Measurements from ENCODE around the gene DNAJC4.

Gene DNAJC4

GRCh38 chr11:64230171-64230984 is at the start of gene DNAJC4:
DNAJC4 (plus strand) TSS chr11:64230548; CDS start chr11:64230855, 307 bp downstream.
- H3K9me3 Mint-ChIP-seq: no peaks in the 10 kb centered on the region
- peak within 1 kb of the TSS; percentile 96 for H3K27ac Mint-ChIP-seq
- no peaks in the 10 kb centered on the region for H3K27me3 Mint-ChIP-seq
- ATAC-seq (ENCODE audit: low read depth): peak; percentile 52
- peak; percentile 86 to 89 for DNase-seq (ENCODE audit: low spot score in 2 of 2)
- no peaks in the 10 kb centered on the region for H3K36me3 Mint-ChIP-seq
- H3K4me1 Mint-ChIP-seq: peaks cover 35% of the 10 kb centered on the region
- H3K4me3 Mint-ChIP-seq: peak within 1 kb of the TSS; percentile 93

GRCh38 chr11:64180891-64181290 is 49.5 kb upstream of the DNAJC4 start:
- H3K27me3 Mint-ChIP-seq: no peaks in the 10 kb centered on the region
- peaks cover 28% of the 10 kb centered on the region for H3K4me1 Mint-ChIP-seq
- no peaks in the 10 kb centered on the region for H3K36me3 Mint-ChIP-seq
- no peaks in the 10 kb centered on the region for H3K9me3 Mint-ChIP-seq
- no peak for ATAC-seq (ENCODE audit: low read depth)
- H3K27ac Mint-ChIP-seq: no peak overlapping the region
- DNase-seq (ENCODE audit: low spot score in 2 of 2): no peak
- no peak overlapping the region for H3K4me3 Mint-ChIP-seq

GRCh38 chr11:64181506-64182411 is 48.6 kb upstream of the DNAJC4 start:
- Mint-ChIP-seq H3K4me3 (peak overlapping the region; percentile 14), H3K9me3 (no peaks in the 10 kb centered on the region), H3K36me3 (peaks cover 2% of the 10 kb centered on the region), H3K4me1 (peaks cover 28% of the 10 kb centered on the region), H3K27me3 (no peaks in the 10 kb centered on the region), H3K27ac (no peak overlapping the region)
- ATAC-seq (ENCODE audit: low read depth) (no peak), DNase-seq (ENCODE audit: low spot score in 2 of 2) (no peak)

GRCh38 chr11:64183890-64184289 is 46.5 kb upstream of the DNAJC4 start:
- H3K27ac Mint-ChIP-seq: no peak overlapping the region
- H3K36me3 Mint-ChIP-seq: peaks cover 2% of the 10 kb centered on the region
- H3K4me1 Mint-ChIP-seq: peaks cover 21% of the 10 kb centered on the region
- no peak for DNase-seq (ENCODE audit: low spot score in 2 of 2)
- peak overlapping the region; percentile 21 for H3K4me3 Mint-ChIP-seq
- no peaks in the 10 kb centered on the region for H3K27me3 Mint-ChIP-seq
- no peaks in the 10 kb centered on the region for H3K9me3 Mint-ChIP-seq
- ATAC-seq (ENCODE audit: low read depth): no peak

GRCh38 chr11:64185175-64185692 is 45.1 kb upstream of the DNAJC4 start:
- Mint-ChIP-seq H3K27me3 (no peaks in the 10 kb centered on the region), H3K27ac (peak overlapping the region; percentile 84), H3K4me3 (peak overlapping the region; percentile 97), H3K36me3 (peaks cover 2% of the 10 kb centered on the region), H3K4me1 (peaks cover 21% of the 10 kb centered on the region), H3K9me3 (no peaks in the 10 kb centered on the region)
- no peak for DNase-seq (ENCODE audit: low spot score in 2 of 2)
- ATAC-seq (ENCODE audit: low read depth): no peak

- peak within 1 kb of the TSS; percentile 97 for H3K4me3 Mint-ChIP-seq
- peak within 1 kb of the TSS; percentile 84 for H3K27ac Mint-ChIP-seq
- ATAC-seq (ENCODE audit: low read depth) (peak; percentile 81), DNase-seq (ENCODE audit: low spot score in 2 of 2) (peak; percentile 97 to 98)
- no peaks in the 10 kb centered on the region for H3K27me3 Mint-ChIP-seq
- H3K36me3 Mint-ChIP-seq: peaks cover 2% of the 10 kb centered on the region
- peaks cover 18% of the 10 kb centered on the region for H3K4me1 Mint-ChIP-seq
- no peaks in the 10 kb centered on the region for H3K9me3 Mint-ChIP-seq
Measured at GRCh38 chr11:64185693-64186491, 44.5 kb upstream of the DNAJC4 start, which contains the start of gene STIP1. STIP1 (plus strand) TSS chr11:64186171; CDS start chr11:64186262, 91 bp downstream.

GRCh38 chr11:64186492-64187165 is 43.7 kb upstream of the DNAJC4 start:
- Mint-ChIP-seq H3K27ac (peak overlapping the region; percentile 84), H3K4me1 (peaks cover 14% of the 10 kb centered on the region), H3K27me3 (no peaks in the 10 kb centered on the region)

GRCh38 chr11:64192434-64192833 is 37.9 kb upstream of the DNAJC4 start:
- Mint-ChIP-seq H3K9me3 (no peaks in the 10 kb centered on the region), H3K27me3 (no peaks in the 10 kb centered on the region), H3K4me3 (no peak overlapping the region), H3K27ac (no peak overlapping the region), H3K4me1 (no peaks in the 10 kb centered on the region), H3K36me3 (peaks cover 17% of the 10 kb centered on the region)
- ATAC-seq (ENCODE audit: low read depth) (no peak), DNase-seq (ENCODE audit: low spot score in 2 of 2) (no peak)

More at GRCh38 chr11:64186492-64187165, 43.7 kb upstream of the DNAJC4 start:
- ATAC-seq (ENCODE audit: low read depth): no peak
- Mint-ChIP-seq H3K36me3 (peaks cover 2% of the 10 kb centered on the region), H3K9me3 (no peaks in the 10 kb centered on the region), H3K4me3 (no peak overlapping the region)
- DNase-seq (ENCODE audit: low spot score in 2 of 2): no peak

- H3K4me3 Mint-ChIP-seq: no peak overlapping the region
- no peak for ATAC-seq (ENCODE audit: low read depth)
- H3K27me3 Mint-ChIP-seq: no peaks in the 10 kb centered on the region
- H3K9me3 Mint-ChIP-seq: no peaks in the 10 kb centered on the region
- DNase-seq (ENCODE audit: low spot score in 2 of 2): no peak
- H3K27ac Mint-ChIP-seq: no peak overlapping the region
- peaks cover 3% of the 10 kb centered on the region for H3K4me1 Mint-ChIP-seq
- H3K36me3 Mint-ChIP-seq: peaks cover 25% of the 10 kb centered on the region
Measured at GRCh38 chr11:64196626-64197025, 33.7 kb upstream of the DNAJC4 start.

- Mint-ChIP-seq H3K36me3 (peaks cover 30% of the 10 kb centered on the region), H3K9me3 (no peaks in the 10 kb centered on the region), H3K27ac (no peak overlapping the region), H3K4me3 (no peak overlapping the region), H3K4me1 (peaks cover 3% of the 10 kb centered on the region), H3K27me3 (no peaks in the 10 kb centered on the region)
- no peak for ATAC-seq (ENCODE audit: low read depth)
- no peak for DNase-seq (ENCODE audit: low spot score in 2 of 2)
Measured at GRCh38 chr11:64198511-64198910, 31.8 kb upstream of the DNAJC4 start.

- Mint-ChIP-seq H3K27ac (no peak overlapping the region), H3K4me1 (peaks cover 15% of the 10 kb centered on the region), H3K9me3 (no peaks in the 10 kb centered on the region), H3K27me3 (no peaks in the 10 kb centered on the region), H3K36me3 (peaks cover 26% of the 10 kb centered on the region), H3K4me3 (no peak overlapping the region)
- ATAC-seq (ENCODE audit: low read depth) (no peak), DNase-seq (ENCODE audit: low spot score in 2 of 2) (no peak)
Measured at GRCh38 chr11:64201543-64201942, 28.8 kb upstream of the DNAJC4 start.

GRCh38 chr11:64202992-64203391 is 27.4 kb upstream of the DNAJC4 start:
- peaks cover 22% of the 10 kb centered on the region for H3K36me3 Mint-ChIP-seq
- no peak overlapping the region for H3K4me3 Mint-ChIP-seq
- ATAC-seq (ENCODE audit: low read depth) (no peak), DNase-seq (ENCODE audit: low spot score in 2 of 2) (no peak)
- no peaks in the 10 kb centered on the region for H3K27me3 Mint-ChIP-seq
- H3K4me1 Mint-ChIP-seq: peaks cover 19% of the 10 kb centered on the region
- H3K9me3 Mint-ChIP-seq: no peaks in the 10 kb centered on the region
- H3K27ac Mint-ChIP-seq: peak overlapping the region; percentile 70

All from memory B cell (primary cell).